Activated CD8-positive, alpha-beta memory T cell treated with anti-CD3 and anti-CD28 coated beads, Interleukin-2, amount 10 ng/mL, durations not matched to agents 7 days and 5 days (primary cell): ENCODE data around the gene WDFY2. TPM values are rescaled to one million over a fixed set of nuclear protein-coding genes. Genes with fewer than 3 reads are reported as not detected.
"Not testable (repeated sequence)": the region's sequence is repeated elsewhere in the genome, so short reads cannot be mapped to it uniquely, and the experiment has no call there.

ENCODE experiments used
- ATAC-seq: fragments of 150-1000 bp; cut with Tn5 transposase; one replicate; pipeline ENCODE4 v1.10.0; 2021; ENCODE audit warnings: moderate library complexity
- CTCF ChIA-PET: fragments of 350-600 bp; sonication (Branson Sonifier 250); formaldehyde crosslinking; loops from one replicate; lab custom pipeline; 2021; ENCODE audit warnings: antibody characterized with exemption; lab: Charles Lee
- DNase-seq: peaks from one replicate; pipeline ENCODE4 v3.0.0-alpha.2; 2020
- H3K27ac Mint-ChIP-seq: one replicate; pipeline ENCODE4 v1.8.0; 2021; ENCODE audit warnings: mild to moderate bottlenecking, mixed read lengths
- H3K27me3 Mint-ChIP-seq: one replicate; pipeline ENCODE4 v1.8.0; 2021; ENCODE audit warnings: mixed read lengths
- H3K36me3 Mint-ChIP-seq: one replicate; pipeline ENCODE4 v1.8.0; 2021; ENCODE audit warnings: mild to moderate bottlenecking, mixed read lengths
- H3K4me1 Mint-ChIP-seq: one replicate; pipeline ENCODE4 v1.8.0; 2021; ENCODE audit warnings: mixed read lengths
- H3K4me3 Mint-ChIP-seq: one replicate; pipeline ENCODE4 v1.8.0; 2021; ENCODE audit warnings: mild to moderate bottlenecking, moderate library complexity, mixed read lengths
- H3K9me3 Mint-ChIP-seq: one replicate; pipeline ENCODE4 v1.8.0; 2022; ENCODE audit warnings: low read depth, mixed read lengths
- total RNA-seq, 2 experiments: library from RNA; stranded (reverse); gene quantifications; one replicate each; pipeline ENCODE4 v1.2.3, GENCODE V29; 2021

WDFY2 gene
- total RNA-seq, 2 experiments from 2014 or later: 9.1 to 11.9 TPM

- Mint-ChIP-seq H3K36me3 (peaks cover 9% of the 10 kb centered on the region), H3K9me3 (no peaks in the 10 kb centered on the region), H3K4me1 (peaks cover 7% of the 10 kb centered on the region), H3K27ac (no peak overlapping the region), H3K4me3 (no peak overlapping the region), H3K27me3 (no peaks in the 10 kb centered on the region)
- ATAC-seq (no peak), DNase-seq (no peak)
- CTCF ChIA-PET: no interaction called here
Measured at GRCh38 chr13:51678420-51678819, 94.2 kb downstream of the WDFY2 start.

GRCh38 chr13:51679616-51680015 is 95.4 kb downstream of the WDFY2 start:
- peaks cover 7% of the 10 kb centered on the region for H3K4me1 Mint-ChIP-seq
- CTCF ChIA-PET: no interaction called here
- peaks cover 12% of the 10 kb centered on the region for H3K36me3 Mint-ChIP-seq
- no peaks in the 10 kb centered on the region for H3K9me3 Mint-ChIP-seq
- no peak overlapping the region for H3K4me3 Mint-ChIP-seq
- DNase-seq (no peak), ATAC-seq (no peak)
- no peak overlapping the region for H3K27ac Mint-ChIP-seq
- H3K27me3 Mint-ChIP-seq: no peaks in the 10 kb centered on the region

- H3K4me3 Mint-ChIP-seq: no peak overlapping the region
- peaks cover 12% of the 10 kb centered on the region for H3K36me3 Mint-ChIP-seq
- no peak for DNase-seq
- H3K27ac Mint-ChIP-seq: no peak overlapping the region
- no peaks in the 10 kb centered on the region for H3K27me3 Mint-ChIP-seq
- ATAC-seq: peak; percentile 60
- H3K9me3 Mint-ChIP-seq: no peaks in the 10 kb centered on the region
- H3K4me1 Mint-ChIP-seq: peaks cover 7% of the 10 kb centered on the region
- CTCF ChIA-PET: interaction anchor here (1.2 kb wide), 1 partner anchor 117 kb away, joined by 3 read pairs; no protein-coding TSS in a partner anchor
Measured at GRCh38 chr13:51681037-51681678, 96.9 kb downstream of the WDFY2 start.

DNA sequence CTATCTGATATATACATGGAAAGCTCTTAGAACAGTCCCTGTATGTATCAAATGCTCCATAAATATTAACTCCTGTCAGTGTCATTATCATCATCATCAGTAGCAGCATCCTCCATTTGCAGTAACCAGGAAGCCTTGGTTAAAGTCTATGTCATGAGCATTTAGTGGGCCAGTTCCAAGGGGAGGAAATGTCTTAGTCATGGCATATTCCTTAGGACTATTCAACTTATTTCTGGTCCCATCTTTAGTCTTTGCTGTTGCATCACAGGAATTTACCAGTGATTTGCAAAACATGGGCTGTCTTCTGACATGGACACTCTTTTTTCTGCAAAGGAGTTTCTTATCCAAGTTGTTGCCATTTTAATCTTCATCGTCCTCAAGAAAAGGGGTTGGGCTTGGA is 98.4 kb downstream of the WDFY2 start:
- DNase-seq (no peak), ATAC-seq (no peak)
- H3K36me3 Mint-ChIP-seq: peaks cover 10% of the 10 kb centered on the region
- H3K4me1 Mint-ChIP-seq: peaks cover 7% of the 10 kb centered on the region
- no peaks in the 10 kb centered on the region for H3K9me3 Mint-ChIP-seq
- no peaks in the 10 kb centered on the region for H3K27me3 Mint-ChIP-seq
- H3K27ac Mint-ChIP-seq: no peak overlapping the region
- CTCF ChIA-PET: no interaction called here
- H3K4me3 Mint-ChIP-seq: no peak overlapping the region

DNA sequence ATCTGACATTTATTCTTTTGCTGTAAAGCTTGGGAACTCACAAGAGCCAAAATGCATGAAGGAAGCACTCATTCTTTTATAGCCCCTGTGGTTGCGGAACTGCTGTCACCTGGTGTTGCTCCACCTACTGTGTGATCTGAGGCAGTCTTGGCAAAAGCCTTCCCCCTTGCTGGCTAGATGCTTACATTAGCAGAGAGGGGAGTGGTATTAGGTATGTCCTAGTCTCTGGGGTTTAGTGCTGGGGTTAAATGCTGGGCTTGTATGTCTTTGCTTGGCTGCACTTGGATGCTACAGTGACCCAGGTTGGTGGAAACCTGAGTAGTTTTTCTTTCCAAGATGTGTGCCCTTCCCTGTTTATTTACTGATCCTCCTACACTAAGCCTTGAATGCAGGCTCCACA is 99.3 kb downstream of the WDFY2 start:
- H3K9me3 Mint-ChIP-seq: no peaks in the 10 kb centered on the region
- ATAC-seq: no peak
- DNase-seq: no peak
- H3K36me3 Mint-ChIP-seq: peaks cover 10% of the 10 kb centered on the region
- H3K27me3 Mint-ChIP-seq: no peaks in the 10 kb centered on the region
- no peak overlapping the region for H3K27ac Mint-ChIP-seq
- no peak overlapping the region for H3K4me3 Mint-ChIP-seq
- CTCF ChIA-PET: no interaction called here
- H3K4me1 Mint-ChIP-seq: peaks cover 7% of the 10 kb centered on the region

- no peaks in the 10 kb centered on the region for H3K27me3 Mint-ChIP-seq
- no peaks in the 10 kb centered on the region for H3K9me3 Mint-ChIP-seq
- H3K36me3 Mint-ChIP-seq: peaks cover 8% of the 10 kb centered on the region
- no peak for ATAC-seq
- H3K27ac Mint-ChIP-seq: no peak overlapping the region
- no peak overlapping the region for H3K4me3 Mint-ChIP-seq
- peaks cover 9% of the 10 kb centered on the region for H3K4me1 Mint-ChIP-seq
- CTCF ChIA-PET: no interaction called here
- no peak for DNase-seq
Measured at GRCh38 chr13:51684076-51684475, 99.8 kb downstream of the WDFY2 start.

- H3K4me3 Mint-ChIP-seq: no peak overlapping the region
- CTCF ChIA-PET: no interaction called here
- no peak for ATAC-seq
Measured at GRCh38 chr13:51687947-51688714, 103.9 kb downstream of the WDFY2 start.

DNA sequence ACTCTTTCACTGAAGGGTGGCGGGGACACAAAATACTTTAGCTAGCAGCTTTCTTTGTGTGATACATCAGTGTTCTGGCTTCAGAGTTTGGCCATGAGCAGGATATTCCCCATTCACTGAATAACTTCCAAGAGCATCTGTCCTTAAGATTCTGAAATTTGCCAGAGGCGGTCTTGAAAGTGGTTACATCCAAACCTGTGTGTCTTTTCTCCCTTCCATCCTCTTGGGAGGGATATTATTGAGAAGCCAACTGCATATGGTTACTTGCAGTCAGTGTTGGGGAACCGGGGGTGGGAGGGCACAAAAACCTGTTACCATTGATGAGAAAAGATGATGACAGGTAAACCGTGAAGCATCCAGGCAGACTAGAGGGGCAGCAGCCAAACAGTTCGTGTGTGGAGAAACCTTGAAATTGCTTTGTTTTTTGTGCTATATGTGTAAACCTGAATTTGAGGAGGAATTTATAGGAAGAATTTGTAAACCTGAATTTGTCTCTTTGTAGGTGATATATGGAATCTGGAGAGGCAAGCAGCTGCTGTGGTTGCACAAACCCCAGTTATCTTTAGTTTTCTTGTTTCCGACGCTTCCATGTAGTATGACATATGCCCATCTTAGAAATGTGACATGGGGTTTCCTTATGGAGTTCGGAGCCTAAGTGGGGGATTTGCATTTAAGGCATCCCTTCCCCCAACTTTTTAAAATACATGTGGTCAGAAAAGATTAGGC is 104.8 kb downstream of the WDFY2 start:
- H3K4me1 Mint-ChIP-seq: peaks cover 2% of the 10 kb centered on the region
- H3K4me3 Mint-ChIP-seq: no peak overlapping the region
- no peak overlapping the region for H3K27ac Mint-ChIP-seq
- CTCF ChIA-PET: no interaction called here
- H3K36me3 Mint-ChIP-seq: no peaks in the 10 kb centered on the region
- ATAC-seq: no peak
- no peaks in the 10 kb centered on the region for H3K9me3 Mint-ChIP-seq
- H3K27me3 Mint-ChIP-seq: no peaks in the 10 kb centered on the region
- DNase-seq: no peak

More at GRCh38 chr13:51687947-51688714, 103.9 kb downstream of the WDFY2 start:
- no peaks in the 10 kb centered on the region for H3K27me3 Mint-ChIP-seq
- H3K27ac Mint-ChIP-seq: no peak overlapping the region
- DNase-seq: no peak
- peaks cover 3% of the 10 kb centered on the region for H3K36me3 Mint-ChIP-seq
- H3K9me3 Mint-ChIP-seq: no peaks in the 10 kb centered on the region
- H3K4me1 Mint-ChIP-seq: peaks cover 2% of the 10 kb centered on the region

DNA sequence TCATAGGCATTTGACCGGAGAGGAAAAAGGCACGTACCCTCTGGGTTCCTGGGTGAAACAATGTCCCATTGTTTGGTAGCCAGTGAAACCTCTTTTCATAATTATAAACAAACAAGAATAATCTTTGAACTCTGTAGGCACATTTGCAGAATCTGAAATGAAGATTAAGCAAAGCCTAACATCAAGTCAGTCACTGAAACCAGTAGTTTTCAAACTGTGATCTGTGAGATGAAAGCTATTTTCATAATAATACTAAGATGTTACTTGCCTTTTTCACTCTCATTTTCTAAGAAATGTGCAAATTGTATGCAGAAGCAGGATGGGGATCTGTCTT is 105.4 kb downstream of the WDFY2 start:
- ATAC-seq (no peak), DNase-seq (no peak)
- no peaks in the 10 kb centered on the region for H3K27me3 Mint-ChIP-seq
- H3K4me1 Mint-ChIP-seq: peaks cover 2% of the 10 kb centered on the region
- CTCF ChIA-PET: no interaction called here
- no peaks in the 10 kb centered on the region for H3K36me3 Mint-ChIP-seq
- no peak overlapping the region for H3K4me3 Mint-ChIP-seq
- H3K9me3 Mint-ChIP-seq: no peaks in the 10 kb centered on the region
- no peak overlapping the region for H3K27ac Mint-ChIP-seq

GRCh38 chr13:51695677-51696076 is 111.4 kb downstream of the WDFY2 start:
- H3K27ac Mint-ChIP-seq, H3K36me3 Mint-ChIP-seq, DNase-seq, ATAC-seq, H3K4me3 Mint-ChIP-seq, CTCF ChIA-PET, H3K9me3 Mint-ChIP-seq, H3K27me3 Mint-ChIP-seq, H3K4me1 Mint-ChIP-seq: not testable (repeated sequence)

GRCh38 chr13:51697181-51697580 is 112.9 kb downstream of the WDFY2 start:
- no peak overlapping the region for H3K4me3 Mint-ChIP-seq
- ATAC-seq (no peak), DNase-seq (no peak)
- no peaks in the 10 kb centered on the region for H3K36me3 Mint-ChIP-seq
- H3K9me3 Mint-ChIP-seq: no peaks in the 10 kb centered on the region
- no peaks in the 10 kb centered on the region for H3K4me1 Mint-ChIP-seq
- CTCF ChIA-PET: no interaction called here
- H3K27me3 Mint-ChIP-seq: no peaks in the 10 kb centered on the region
- H3K27ac Mint-ChIP-seq: no peak overlapping the region

- no peaks in the 10 kb centered on the region for H3K36me3 Mint-ChIP-seq
- ATAC-seq: no peak
- no peak overlapping the region for H3K4me3 Mint-ChIP-seq
- CTCF ChIA-PET: interaction anchor here (0.7 kb wide), 1 partner anchor 386 kb away, joined by 3 read pairs; no protein-coding TSS in a partner anchor
- H3K27me3 Mint-ChIP-seq: no peaks in the 10 kb centered on the region
- no peaks in the 10 kb centered on the region for H3K9me3 Mint-ChIP-seq
- H3K4me1 Mint-ChIP-seq: no peaks in the 10 kb centered on the region
- no peak overlapping the region for H3K27ac Mint-ChIP-seq
- no peak for DNase-seq
Measured at GRCh38 chr13:51697855-51698254, 113.6 kb downstream of the WDFY2 start.

GRCh38 chr13:51698352-51698751 is 114.1 kb downstream of the WDFY2 start:
- no peaks in the 10 kb centered on the region for H3K27me3 Mint-ChIP-seq
- H3K9me3 Mint-ChIP-seq: no peaks in the 10 kb centered on the region
- no peaks in the 10 kb centered on the region for H3K4me1 Mint-ChIP-seq
- DNase-seq (no peak), ATAC-seq (no peak)
- CTCF ChIA-PET: no interaction called here
- H3K27ac Mint-ChIP-seq: no peak overlapping the region
- H3K36me3 Mint-ChIP-seq: no peaks in the 10 kb centered on the region
- H3K4me3 Mint-ChIP-seq: no peak overlapping the region
